HG03460 (cell line): ENCODE measurements around the gene PRSS1.
"Not testable (repeated sequence)": the region's sequence is repeated elsewhere in the genome, so short reads cannot be mapped to it uniquely, and the experiment has no call there.

ENCODE experiments used
- ATAC-seq: cut with Tn5 transposase; IDR thresholded peaks from one replicate; pipeline ENCODE4 v1.9.1; 2021; ENCODE audit not compliant: unreplicated experiment

Gene PRSS1

DNA sequence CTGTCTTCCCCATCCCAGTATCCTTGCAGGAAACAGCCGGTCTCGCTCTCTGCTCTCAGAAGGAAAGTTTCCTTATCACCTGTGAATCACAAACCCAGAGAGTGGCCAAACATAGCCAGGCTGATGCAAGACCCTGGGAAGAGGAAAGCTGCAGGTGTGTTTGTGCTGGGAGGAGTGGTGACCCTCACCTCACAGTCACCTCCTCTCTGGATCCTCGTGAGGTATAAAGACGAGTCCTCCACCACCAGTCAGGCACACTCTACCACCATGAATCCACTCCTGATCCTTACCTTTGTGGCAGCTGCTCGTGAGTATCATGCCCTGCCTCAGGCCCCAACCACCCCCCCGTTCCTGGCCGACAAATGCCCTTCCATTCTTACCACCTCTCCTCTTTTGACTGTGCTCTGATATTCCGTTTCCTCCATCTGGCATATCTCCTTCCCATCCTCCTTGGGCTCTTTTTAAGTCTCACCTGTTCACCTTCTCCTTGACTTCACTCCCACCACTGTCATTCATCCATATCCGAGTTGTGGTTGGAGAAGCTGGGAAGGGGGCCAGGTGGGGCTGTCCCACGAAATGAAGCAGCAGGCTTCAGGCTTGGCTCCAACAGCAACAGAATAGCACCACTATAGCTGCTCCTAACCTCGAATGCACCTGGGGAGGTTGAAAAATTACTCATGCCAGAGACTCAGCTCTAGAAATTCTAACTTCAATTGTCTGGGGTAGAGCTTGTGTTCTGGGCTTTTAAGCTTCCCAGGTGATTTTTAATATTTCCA, at the start of gene PRSS1:
TSS of gene PRSS1 (plus strand) at position 255 of the 776 bp plus-strand sequence. CDS start at position 268, 13 bp downstream.
- no peak for ATAC-seq

DNA sequence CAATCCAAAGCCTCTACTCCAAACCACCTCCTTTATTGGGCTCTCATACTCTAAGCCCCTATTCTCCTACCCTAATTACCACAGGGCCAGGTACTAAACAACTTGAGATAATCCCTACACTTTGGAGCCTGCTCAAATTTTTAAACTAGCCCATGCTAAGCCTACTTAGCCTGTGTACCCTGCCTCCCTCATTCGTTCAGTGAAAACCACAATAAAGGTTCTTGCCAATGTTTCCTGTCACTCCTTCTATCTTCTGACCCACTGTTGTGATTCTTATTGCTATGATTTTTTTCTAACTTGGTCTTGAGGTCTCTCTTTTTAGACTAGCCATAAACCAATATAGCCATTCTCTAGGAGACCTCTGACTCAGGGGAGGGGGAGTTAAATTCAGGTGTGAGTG, 48.3 kb upstream of the PRSS1 start:
- not testable (repeated sequence) for ATAC-seq

DNA sequence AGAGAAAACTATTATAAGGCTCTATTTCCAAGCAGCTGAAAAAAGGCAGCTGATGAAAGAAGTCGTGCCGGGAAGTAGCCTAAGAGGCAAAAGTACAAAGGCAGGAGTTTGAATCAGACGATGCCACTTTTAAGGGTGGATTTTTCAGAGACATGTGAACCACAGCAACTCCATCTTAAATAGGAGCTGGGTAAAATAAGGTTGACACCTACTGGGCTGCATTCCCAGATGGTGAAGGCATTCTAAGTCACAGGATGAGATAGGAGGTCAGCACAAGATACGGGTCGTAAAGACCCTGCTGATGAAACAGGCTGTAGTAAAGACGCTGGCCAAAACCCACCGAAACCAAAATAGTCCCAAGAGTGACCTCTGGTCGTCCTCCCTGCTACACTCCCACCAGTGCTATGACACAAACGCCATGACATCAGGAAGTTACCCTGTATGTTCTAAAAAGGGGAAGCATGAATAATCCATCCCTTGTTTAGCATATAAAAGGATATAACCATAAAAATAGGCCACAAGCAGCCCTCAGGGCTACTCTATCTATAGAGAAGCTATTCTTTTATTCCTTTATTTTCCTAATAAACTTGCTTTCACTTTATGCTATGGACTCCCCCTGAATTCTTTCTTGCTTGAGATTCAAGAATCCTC, 45.5 kb upstream of the PRSS1 start:
- no peak for ATAC-seq

DNA sequence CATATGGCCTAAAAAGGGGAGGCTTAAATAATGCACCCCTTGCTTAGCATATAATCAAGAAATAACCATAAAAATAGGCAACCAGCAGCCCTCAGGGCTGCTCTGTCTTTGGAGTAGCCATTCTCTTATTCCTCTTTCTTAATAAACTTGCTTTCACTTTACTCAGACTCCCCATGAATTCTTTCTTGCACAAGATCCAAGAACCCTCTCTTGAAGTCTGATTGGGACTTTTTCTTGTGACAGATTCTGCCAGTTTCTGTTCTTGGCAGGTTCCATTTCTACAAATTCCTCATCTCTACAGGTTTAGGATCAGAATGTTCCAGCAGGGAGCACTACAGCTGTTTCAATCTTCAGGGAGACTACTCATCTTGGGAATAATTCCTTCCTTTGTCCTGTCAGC, 40.5 kb upstream of the PRSS1 start:
- not testable (repeated sequence) for ATAC-seq

DNA sequence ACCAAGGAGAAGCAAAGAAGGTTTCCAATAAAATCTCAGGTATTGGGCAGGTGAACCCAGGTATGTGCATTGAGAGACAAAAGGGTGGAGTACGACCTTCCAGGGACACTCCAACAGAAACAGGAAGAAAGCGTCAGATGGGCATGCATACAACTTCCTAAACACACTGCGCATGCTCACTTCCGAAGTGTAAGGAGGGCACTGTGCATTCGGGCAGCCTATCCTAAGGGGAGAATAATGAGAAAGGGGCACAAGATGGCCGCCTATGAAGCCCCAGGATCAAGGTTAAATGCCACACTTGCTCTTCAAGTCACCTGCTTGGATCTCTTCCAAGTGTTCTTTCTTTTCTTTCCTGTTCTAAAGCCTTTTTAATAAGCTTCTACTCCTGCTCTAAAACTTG, 39.4 kb upstream of the PRSS1 start:
- no peak for ATAC-seq

DNA sequence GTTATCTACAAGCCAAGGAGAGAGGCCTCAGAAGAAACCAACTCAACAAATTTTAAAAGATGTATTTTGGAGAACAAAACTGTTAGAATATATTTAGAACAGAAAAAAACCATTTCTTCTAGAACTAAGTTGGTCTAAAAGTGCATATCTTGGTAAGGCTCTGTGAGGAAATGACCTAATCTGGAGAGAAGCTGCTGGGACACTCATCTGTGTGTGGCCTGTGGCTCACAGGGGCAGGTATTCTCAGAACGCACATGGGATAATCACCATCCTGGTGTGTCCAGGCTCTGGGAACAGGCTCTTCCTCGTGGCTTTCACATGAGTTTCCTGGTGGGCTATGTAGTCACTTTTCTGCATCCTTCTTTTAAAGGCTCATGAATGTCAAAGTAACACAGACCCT, 38.1 kb upstream of the PRSS1 start:
- ATAC-seq = no peak

DNA sequence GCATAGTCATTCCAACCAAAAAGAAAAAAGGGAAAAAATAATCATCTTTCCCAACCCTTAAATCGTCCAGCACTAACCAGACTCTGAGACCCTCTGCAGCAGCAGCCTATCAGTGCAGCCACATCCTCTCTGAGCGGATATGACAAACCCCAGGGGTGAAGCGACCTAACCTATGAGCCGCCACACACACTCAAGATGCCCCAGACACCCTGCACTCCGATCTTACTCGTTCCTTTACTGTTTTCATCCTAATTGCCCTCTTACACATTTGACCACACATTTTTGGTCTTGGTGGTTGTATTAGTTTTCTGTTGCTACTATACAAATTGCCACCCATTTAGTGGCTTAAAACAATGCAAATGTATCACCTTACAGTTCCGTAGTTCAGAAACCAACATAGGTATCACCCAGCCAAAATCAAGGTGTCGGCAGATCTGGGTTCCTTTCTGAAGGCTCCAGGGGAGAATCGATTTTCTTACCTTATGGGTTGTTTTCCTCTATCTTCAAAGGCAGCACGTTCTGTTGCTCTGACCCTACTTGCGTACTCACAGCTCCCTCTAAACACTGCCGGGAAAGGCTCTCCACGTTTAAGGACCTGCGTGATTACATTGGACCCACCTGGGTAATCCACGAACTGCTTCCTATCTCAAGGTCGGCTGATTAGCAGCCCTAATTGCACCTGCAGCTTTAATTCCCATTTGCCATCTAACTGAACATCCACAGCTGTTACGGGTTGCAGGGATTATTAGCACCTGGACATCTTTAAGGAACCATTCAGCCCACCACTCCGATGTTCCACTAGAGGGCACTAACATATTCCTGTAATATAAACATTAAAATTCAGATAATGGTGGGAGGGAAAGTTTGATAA, 37.3 kb upstream of the PRSS1 start:
- no peak for ATAC-seq

DNA sequence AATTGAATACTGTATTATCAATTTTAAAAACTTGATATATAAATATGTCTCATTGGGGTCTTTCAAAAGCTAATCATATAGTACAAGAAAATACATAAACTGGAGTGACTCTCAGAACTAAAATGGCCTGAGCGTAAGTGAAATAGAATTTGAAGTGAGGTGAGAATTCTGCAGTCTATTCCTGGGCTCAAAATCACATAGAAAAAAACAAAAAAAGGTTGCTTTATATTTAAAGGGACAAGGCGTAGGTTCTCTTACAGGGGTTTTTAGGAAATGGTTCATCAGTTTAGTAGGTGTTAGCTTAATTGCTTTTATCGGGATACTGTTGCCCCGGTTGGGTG, 36.7 kb upstream of the PRSS1 start:
- ATAC-seq = no peak

DNA sequence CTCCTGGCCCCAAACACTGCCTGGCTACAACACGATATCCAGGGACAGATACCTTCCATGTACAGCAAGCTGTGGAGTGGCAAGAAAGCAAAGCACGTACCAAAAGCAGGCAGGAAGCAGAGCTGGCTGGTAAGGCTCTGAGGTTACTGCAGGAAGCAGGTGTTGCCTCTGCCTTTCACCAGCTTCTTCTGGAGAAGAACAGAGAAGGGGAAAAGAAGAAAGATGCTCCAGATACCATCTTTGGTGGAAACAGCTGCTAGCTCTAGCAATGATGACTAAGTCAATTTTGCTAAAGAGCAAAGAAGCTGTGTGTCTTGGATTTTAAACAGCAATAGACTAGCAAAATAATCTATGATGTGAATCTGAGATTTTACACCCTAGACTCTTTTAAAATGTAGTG, 34.9 kb upstream of the PRSS1 start:
- peak; percentile 62 for ATAC-seq

DNA sequence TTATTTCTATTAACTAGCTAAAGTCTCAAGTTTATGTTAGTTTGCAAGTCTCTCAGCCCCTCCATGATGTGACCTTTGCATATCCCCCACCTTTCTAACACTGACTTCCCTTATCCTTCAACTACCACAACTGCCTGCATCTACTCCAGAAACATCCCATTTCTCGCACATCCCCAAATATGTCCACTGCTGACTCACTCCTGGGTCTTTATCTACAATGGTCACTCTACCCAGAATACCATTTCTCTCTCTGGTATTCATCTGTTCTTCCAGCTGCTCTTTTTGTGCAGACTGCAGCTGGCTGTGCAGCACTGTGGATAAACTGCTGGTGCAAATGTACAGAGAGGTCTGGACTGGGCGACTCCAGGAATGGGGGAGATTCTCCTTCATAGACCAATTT, 32.7 kb upstream of the PRSS1 start:
- no peak for ATAC-seq

DNA sequence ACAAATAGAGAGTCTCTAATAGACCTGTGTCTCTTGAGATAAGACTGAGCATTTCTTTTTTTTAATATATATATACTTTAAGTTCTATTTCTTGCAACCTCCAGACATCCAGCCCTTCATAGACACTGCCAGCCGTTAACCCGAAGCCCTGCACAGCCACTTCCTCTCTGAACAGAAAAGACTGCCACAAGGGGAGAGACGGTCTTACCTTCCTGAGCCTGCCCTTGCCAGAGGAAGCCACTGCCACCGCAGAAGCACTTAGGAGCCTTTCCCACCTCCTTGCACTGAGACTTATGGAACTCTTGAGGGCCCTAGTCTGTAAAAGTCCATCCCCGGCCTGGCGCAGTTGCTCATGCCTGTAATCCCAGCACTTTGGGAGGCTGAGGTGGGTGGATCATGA, 31.8 kb upstream of the PRSS1 start:
- no peak for ATAC-seq

DNA sequence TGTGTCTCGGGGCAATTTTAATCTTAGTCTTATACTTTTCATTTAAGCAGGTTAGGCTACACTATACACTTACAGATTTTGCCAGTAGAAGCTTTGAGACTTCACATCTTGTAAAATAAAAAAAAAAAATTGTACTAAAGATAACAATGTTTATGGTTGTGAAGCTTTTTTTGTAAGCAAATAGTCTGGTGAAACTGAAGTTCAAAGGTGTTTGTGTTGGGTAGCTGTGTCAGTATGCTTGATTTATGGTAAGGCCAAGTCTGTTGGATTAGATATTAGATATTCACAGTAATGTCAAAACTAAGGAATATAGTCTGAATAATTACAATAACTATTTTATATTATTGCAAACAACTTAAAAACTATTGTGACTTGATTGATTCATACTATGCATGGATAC, 31.0 kb upstream of the PRSS1 start:
- no peak for ATAC-seq

DNA sequence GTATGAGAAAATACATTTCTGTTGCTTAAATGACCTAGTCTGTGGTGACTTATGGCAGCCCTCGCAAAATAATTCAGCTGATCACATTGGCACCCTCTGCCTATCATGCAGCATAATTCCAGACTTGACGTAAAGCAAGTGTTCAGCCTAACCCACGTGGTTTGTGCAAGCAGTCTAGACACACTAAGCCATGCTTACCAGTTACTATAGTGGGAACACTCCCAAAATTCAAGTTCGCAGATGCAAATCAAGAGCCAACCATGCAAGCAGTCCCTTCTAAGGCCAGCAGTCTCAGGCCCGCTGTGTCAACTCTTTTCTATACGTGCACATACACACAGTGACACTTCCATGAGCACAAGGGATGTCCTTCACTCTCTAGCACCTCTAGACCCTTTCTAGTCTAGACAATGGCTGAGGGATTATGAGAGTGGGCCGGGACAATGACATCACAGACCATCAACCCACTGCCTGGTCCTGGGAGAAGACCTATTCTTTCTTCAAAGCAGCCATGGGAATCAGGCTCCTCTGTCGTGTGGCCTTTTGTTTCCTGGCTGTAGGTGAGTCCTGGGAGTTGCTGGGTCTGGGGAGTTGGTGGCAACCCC, 29.0 kb upstream of the PRSS1 start:
- ATAC-seq = no peak

DNA sequence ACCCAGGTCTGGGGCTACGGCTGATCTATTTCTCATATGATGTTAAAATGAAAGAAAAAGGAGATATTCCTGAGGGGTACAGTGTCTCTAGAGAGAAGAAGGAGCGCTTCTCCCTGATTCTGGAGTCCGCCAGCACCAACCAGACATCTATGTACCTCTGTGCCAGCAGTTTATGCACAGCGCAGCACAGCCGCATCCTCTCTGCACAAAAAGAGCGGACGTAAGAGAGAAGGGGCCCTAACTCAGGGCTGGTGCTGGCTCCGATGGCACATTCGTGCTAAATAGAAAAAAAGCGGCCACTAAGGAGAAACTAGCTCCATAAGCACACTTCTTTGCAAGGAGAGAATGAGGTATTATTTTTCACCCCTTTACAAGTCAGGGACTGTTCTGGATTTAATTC, 28.3 kb upstream of the PRSS1 start:
- no peak for ATAC-seq

DNA sequence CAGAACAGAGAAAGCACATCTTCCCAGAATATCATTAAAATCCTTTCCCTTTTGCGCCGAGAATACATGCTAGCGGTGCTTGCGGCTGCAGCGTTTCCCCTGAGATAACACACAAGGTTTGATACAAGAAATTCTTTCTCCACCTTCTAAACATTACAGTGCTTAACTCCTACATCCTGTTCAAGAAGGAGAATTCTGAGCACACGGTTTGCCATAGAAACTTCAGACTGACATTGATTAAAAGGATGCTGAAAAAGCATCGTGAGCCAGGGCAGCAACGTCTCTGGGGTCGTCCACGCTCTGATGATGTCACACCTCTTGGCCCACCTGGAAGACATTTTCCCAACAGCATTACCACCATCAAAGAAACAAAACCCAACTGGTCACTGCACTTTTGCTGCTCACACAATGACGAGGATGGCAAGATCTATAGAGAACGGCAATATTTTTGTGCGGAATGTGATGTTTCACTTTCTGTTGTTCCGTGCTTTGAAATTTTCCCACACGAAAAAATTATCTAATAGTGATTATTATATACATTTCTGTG, 27.0 kb upstream of the PRSS1 start:
- no peak for ATAC-seq

DNA sequence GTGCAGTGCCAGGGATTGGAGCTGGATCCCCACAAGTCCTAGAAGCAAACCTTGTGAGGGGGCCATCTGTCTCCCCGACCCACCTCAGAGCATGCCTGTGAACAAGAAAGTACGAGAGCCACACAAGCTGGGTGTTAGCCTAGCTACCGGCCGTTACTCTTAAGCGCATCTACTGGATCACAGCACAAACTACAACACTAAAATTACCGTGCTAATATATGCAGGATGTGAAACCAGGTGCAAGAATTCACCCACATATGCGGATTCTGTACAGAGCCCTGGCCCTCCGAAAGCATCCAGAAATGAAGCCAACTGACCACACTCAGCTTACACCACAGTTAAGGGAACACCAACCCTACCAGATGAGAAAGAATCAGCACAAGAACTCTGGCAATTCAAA, 16.0 kb upstream of the PRSS1 start:
- ATAC-seq = no peak

DNA sequence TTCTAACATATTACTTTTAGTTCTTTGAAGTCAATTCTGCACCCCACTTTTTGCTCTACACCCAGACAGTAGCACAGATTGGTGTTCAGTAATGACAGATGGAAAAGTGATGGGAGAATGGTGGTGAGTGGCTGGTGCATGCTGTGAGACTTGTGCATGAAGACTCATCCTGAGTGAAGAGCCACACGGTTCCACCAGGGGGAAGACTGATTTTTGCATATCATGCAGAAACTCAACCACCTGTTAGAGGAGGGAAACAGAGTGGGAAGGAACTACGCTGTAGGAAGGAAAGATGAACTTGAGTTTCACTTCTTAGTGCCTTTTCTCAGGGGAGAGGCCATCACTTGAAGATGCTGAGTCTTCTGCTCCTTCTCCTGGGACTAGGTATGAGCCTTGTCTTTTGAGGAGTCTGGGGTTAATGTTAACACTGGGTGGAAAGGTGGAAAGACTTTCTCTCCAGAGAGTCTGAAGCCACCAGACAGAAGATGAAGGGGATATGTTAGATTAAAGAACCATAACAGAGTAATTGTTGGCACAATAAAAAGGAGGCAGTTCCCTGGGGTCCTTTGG, 9.3 kb upstream of the PRSS1 start:
- ATAC-seq = peak; percentile 97

DNA sequence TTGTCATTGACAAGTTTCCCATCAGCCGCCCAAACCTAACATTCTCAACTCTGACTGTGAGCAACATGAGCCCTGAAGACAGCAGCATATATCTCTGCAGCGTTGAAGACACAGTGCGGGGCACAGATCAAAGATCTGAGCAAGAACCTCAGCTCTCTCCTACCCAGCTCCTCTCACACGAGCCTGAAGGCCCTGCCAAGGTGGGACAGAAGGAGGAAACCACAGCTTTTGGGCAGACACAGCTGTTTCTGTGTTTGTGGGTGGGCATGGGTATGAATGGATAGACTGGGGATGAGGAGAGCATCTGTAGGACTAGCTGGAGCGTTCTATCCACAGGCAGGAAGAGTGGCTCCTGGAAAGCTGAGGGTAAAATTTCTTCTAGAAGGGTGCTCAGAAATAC, 8.5 kb upstream of the PRSS1 start:
- no peak for ATAC-seq

DNA sequence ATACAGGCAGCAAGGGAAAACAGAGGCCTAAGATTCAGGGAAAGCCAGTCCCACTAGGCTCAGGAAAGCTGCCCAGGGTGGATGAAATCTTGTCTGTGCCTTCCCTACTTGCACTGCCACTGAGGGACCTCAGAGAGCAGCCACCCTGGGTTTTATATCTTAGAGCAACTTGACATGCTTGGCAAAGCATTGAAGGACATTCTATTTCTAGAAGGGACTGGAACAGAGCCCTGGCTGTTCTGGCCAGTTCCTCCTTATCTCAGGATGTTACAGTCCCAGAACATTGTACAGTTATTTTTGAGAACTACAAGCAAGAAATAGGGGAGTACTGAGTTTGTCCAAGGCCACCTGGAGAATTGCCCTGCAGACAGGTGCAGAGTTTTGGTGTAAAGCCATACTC, 7.3 kb upstream of the PRSS1 start:
- ATAC-seq = not testable (repeated sequence)

DNA sequence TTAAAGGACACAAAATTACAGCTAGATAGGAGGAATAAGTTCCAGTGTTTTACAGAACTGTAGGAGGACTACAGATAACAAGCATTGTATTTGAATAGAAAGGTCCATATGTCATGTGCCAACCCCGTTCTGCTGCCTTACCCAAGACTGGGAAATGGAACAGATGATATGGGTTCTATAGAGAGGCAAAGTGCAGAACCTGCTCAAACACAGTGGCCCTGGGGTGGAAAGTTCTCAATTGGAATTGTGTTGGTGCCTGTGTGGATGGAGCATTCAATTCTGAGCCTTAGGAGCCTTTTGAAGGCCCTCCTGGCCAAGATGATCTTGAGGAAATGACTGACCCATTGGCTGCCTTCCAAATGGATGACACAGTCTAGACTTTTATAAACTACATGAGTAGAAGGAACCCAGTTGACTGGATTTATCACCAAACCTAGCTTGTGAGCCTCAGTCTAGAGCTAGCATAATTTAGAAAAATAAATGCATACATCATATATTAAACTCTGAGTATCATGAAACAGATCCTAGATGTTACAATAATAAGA, 4.1 kb upstream of the PRSS1 start:
- no peak for ATAC-seq

DNA sequence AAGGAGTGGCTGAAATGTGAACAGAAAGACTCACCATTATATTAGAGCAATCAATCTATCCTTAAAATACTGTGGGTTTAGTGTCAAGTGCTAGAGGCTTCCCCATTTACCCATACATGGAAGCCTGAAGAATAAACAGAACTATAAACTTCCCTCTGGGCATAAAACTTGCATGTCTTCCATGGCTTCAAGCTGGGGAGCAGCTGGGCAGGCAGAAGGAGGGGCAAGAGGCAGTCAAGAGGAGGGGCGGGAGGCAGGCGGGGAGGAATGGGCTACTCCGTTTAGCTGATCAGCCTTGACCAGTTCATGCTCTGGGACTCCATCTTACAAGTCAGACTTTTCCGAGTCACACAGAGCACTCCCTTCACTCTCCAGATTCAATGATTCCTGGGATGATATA, 3.5 kb upstream of the PRSS1 start:
- no peak for ATAC-seq
